Retina (tissue), 1 donor: ENCODE data around the gene PRKCSH.
A peak's percentile ranks its signal among the peaks of the same experiment; 100 is the strongest.
"Not testable (repeated sequence)": the region's sequence is repeated elsewhere in the genome, so short reads cannot be mapped to it uniquely, and the experiment has no call there.

Experiments used
- DNase-seq: peaks from one replicate; pipeline ENCODE4 v3.0.0-alpha.2; 2016

The PRKCSH gene

GRCh38 chr19:11435057-11435832 is at the start of gene PRKCSH, which contains the start of gene ODAD3:
Gene PRKCSH, plus strand, starts transcription at chr19:11435635. Its CDS starts 483 bp downstream, at chr19:11436118.
Gene ODAD3, minus strand, starts transcription at chr19:11435121. Its CDS starts 105 bp downstream, at chr19:11435016.
- DNase-seq = peak; percentile 99

- no peak for DNase-seq
These were observed 48.0 kb upstream of the PRKCSH start for GRCh38 chr19:11387162-11388034.

GRCh38 chr19:11390359-11390758 is 45.1 kb upstream of the PRKCSH start:
- no peak for DNase-seq

- no peak for DNase-seq
These were observed 44.3 kb upstream of the PRKCSH start for GRCh38 chr19:11390933-11391680.

GRCh38 chr19:11397089-11397610 is 38.3 kb upstream of the PRKCSH start:
- no peak for DNase-seq

GRCh38 chr19:11399667-11400066 is 35.8 kb upstream of the PRKCSH start:
- no peak for DNase-seq

- DNase-seq = no peak
These were observed 34.6 kb upstream of the PRKCSH start for GRCh38 chr19:11400798-11401197.

- no peak for DNase-seq
These were observed 33.5 kb upstream of the PRKCSH start for GRCh38 chr19:11401808-11402543.

- DNase-seq = no peak
These were observed 30.7 kb upstream of the PRKCSH start for GRCh38 chr19:11404588-11405222.

- DNase-seq = no peak
These were observed 29.4 kb upstream of the PRKCSH start for GRCh38 chr19:11405846-11406643.

GRCh38 chr19:11406703-11407236 is 28.7 kb upstream of the PRKCSH start:
- not testable (repeated sequence) for DNase-seq

GRCh38 chr19:11408591-11408990 is 26.8 kb upstream of the PRKCSH start:
- no peak for DNase-seq

GRCh38 chr19:11410682-11411081 is 24.8 kb upstream of the PRKCSH start:
- no peak for DNase-seq

- no peak for DNase-seq
These were observed 20.9 kb upstream of the PRKCSH start for GRCh38 chr19:11414544-11414943.

GRCh38 chr19:11416346-11417052 is 18.9 kb upstream of the PRKCSH start:
- no peak for DNase-seq

GRCh38 chr19:11418094-11418548 is 17.3 kb upstream of the PRKCSH start:
- DNase-seq = no peak

GRCh38 chr19:11418549-11419506 is 16.6 kb upstream of the PRKCSH start, which contains the start of gene RGL3:
Gene RGL3, minus strand, starts transcription at chr19:11419314. Its CDS starts 36 bp downstream, at chr19:11419278.
- DNase-seq = peak; percentile 61
